OCI-LY7 (cell line): ENCODE data around the gene ANTXR1.

ENCODE experiments used
- CTCF ChIP-seq: fragments of 200-600 bp; sonication (generic); conservative IDR thresholded peaks from 2 replicates; pipeline ENCODE4 v1.5.1; 2014; ENCODE audit warnings: mild to moderate bottlenecking, antibody characterized with exemption, low read length, moderate library complexity, mixed read lengths
- EZH2phosphoT487 ChIP-seq: fragments of 200-600 bp; sonication (generic); IDR thresholded peaks from 2 replicates; pipeline ENCODE4 v1.6.1; 2018; ENCODE audit warnings: low read depth, borderline replicate concordance, mild to moderate bottlenecking, mixed run types, antibody characterized with exemption, low read length, moderate library complexity, mixed read lengths

- no peak for TF ChIP-seq CTCF
- TF ChIP-seq EZH2phosphoT487 = no peak
Measured at GRCh38 chr2:69271831-69272257, 258.9 kb downstream of the ANTXR1 start.
